Neural crest cell (in vitro differentiated cells): ENCODE results near the gene CLDN11. TPM values are rescaled to one million over a fixed set of nuclear protein-coding genes. Genes with fewer than 3 reads are reported as not detected.

Source experiments
- DNase-seq: peaks from one replicate; pipeline ENCODE4 v3.0.0; 2021; ENCODE audit warnings: low read depth, mixed read lengths, low spot score
- H3K27ac Mint-ChIP-seq: one replicate; pipeline ENCODE4 v1.8.0; 2021; ENCODE audit warnings: mild to moderate bottlenecking, mixed read lengths; ENCODE audit not compliant: unreplicated experiment
- H3K27me3 Mint-ChIP-seq: 2 replicates; pipeline ENCODE4 v1.8.0; 2021; ENCODE audit warnings: low read depth, mild to moderate bottlenecking, mixed read lengths
- H3K36me3 Mint-ChIP-seq: 2 replicates; pipeline ENCODE4 v1.8.0; 2021; ENCODE audit warnings: low read depth, mild to moderate bottlenecking, mixed read lengths
- H3K4me1 Mint-ChIP-seq: 2 replicates; pipeline ENCODE4 v1.8.0; 2021; ENCODE audit warnings: mixed read lengths
- H3K4me3 Mint-ChIP-seq: one replicate; pipeline ENCODE4 v1.8.0; 2021; ENCODE audit warnings: mild to moderate bottlenecking, mixed read lengths
- H3K9me3 Mint-ChIP-seq: 2 replicates; pipeline ENCODE4 v1.8.0; 2021; ENCODE audit warnings: mixed read lengths
- total RNA-seq: library from RNA; stranded (reverse); gene quantifications from 2 replicates; pipeline ENCODE4 v1.2.1, GENCODE V29; 2021
- TF ChIP-seq, protein P1 (sequence below): fragments of 200-600 bp; sonication (generic); conservative IDR thresholded peaks from 2 replicates; pipeline ENCODE4 v1.5.0; 2021; ENCODE audit warnings: antibody characterized with exemption, mild to moderate bottlenecking

The CLDN11 gene
- total RNA-seq, 1 donor from 2014 or later = 2.0 TPM

DNA sequence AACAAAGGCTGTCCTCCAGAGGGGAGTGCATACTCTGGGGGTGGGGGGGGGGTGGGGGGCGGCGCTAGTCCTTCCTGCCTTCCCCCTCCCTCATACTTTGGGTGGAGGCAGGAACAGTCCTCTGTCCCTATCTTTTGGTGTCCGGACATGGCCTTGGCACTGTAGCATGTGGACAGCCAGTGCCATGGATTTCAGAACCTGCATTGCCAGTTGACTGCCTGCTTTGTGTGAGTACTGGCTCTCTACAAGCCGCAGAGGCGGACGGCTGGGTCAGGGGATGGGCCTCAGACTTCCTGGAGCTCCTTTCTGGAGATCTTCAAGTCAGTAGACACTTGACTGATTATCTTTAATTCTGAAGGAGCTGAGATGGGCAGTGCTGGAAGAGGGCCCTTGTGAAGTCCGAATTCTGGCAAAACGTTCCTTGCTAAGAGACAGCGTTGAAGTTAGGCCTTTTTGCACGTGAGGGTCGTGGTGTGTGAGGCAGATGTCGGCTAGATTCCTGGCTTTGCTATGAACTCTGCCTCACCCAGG lies 2.5 kb downstream of the CLDN11 start:
- Mint-ChIP-seq H3K27ac (no peak overlapping the region), H3K36me3 (no peaks in the 10 kb centered on the region), H3K4me1 (peaks cover 30% of the 10 kb centered on the region), H3K4me3 (no peak overlapping the region), H3K9me3 (no peaks in the 10 kb centered on the region), H3K27me3 (peaks cover 40% of the 10 kb centered on the region)
- no peak for DNase-seq
- TF ChIP-seq, protein P1, sequence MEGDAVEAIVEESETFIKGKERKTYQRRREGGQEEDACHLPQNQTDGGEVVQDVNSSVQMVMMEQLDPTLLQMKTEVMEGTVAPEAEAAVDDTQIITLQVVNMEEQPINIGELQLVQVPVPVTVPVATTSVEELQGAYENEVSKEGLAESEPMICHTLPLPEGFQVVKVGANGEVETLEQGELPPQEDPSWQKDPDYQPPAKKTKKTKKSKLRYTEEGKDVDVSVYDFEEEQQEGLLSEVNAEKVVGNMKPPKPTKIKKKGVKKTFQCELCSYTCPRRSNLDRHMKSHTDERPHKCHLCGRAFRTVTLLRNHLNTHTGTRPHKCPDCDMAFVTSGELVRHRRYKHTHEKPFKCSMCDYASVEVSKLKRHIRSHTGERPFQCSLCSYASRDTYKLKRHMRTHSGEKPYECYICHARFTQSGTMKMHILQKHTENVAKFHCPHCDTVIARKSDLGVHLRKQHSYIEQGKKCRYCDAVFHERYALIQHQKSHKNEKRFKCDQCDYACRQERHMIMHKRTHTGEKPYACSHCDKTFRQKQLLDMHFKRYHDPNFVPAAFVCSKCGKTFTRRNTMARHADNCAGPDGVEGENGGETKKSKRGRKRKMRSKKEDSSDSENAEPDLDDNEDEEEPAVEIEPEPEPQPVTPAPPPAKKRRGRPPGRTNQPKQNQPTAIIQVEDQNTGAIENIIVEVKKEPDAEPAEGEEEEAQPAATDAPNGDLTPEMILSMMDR = no peak

DNA sequence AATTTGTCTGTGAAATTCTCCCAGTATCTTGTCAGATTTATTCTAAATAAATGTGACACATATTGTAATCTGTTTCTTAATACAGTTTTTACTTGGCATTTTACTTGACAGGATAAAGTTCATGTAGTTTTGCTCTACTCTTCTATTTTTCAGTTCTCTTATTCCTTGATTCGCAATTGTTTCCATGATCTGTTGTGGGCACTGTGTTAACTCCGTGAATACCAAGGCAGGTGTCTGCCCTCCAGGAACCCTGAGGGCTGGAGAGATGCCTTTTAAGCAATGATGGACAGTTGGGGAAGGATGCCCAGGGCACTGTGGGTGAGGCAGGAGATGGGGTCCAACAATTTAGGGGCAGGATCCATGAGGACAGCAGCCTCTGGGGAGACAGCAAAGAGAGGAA lies 3.1 kb downstream of the CLDN11 start:
- Mint-ChIP-seq H3K27ac (no peak overlapping the region), H3K9me3 (no peaks in the 10 kb centered on the region), H3K27me3 (peaks cover 37% of the 10 kb centered on the region), H3K4me3 (no peak overlapping the region), H3K36me3 (no peaks in the 10 kb centered on the region), H3K4me1 (peaks cover 34% of the 10 kb centered on the region)
- TF ChIP-seq, protein P1 = no peak
- DNase-seq = no peak

DNA sequence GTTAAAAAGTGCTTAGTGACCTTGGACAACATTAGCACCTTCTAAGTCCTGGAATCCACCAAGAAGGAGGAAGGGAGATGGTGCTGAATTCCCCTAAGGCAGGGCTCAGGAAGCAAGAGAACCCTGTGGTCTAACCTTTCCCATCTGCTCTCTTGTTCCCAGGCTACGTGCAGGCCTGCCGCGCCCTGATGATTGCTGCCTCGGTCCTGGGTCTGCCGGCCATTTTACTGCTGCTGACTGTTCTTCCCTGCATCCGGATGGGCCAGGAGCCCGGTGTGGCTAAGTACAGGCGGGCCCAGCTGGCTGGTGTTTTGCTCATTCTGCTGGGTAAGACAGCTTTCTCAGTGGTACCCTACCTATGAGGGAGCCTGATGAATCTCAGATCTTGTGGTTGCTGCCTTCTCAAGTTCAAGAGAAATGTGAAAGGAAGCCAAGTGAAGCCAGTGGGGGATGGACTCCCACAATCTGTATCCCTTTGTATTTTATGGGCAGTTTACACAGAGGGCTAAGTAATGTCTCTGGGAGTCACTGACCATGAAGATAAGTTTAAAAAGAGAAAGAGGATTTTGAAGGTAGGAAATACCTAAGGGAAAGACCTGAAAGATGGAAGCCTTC lies 4.4 kb downstream of the CLDN11 start:
- peaks cover 26% of the 10 kb centered on the region for H3K27me3 Mint-ChIP-seq
- peaks cover 35% of the 10 kb centered on the region for H3K4me1 Mint-ChIP-seq
- no peak overlapping the region for H3K4me3 Mint-ChIP-seq
- no peaks in the 10 kb centered on the region for H3K36me3 Mint-ChIP-seq
- no peak overlapping the region for H3K27ac Mint-ChIP-seq
- no peak for DNase-seq
- H3K9me3 Mint-ChIP-seq = no peaks in the 10 kb centered on the region
- TF ChIP-seq, protein P1 = no peak

DNA sequence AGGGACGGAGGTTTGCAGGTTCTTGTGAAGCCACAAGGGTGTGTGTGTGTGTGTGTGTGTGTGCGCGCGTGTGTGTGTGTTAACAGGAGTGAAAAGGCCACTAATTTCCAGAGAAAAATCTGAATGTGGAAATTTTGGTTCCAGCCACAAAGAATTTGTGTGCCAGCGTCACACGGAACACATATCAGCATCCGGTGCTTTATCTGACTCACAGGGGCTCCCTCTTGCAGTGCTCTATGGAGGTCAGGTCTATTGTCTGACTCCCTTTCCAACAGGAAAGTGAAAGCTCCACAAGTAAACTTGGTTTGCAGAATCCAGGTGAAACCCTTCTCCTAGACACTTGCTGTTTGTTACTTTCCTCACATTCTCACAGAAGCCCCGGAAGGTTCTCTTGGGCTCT lies 6.2 kb downstream of the CLDN11 start:
- TF ChIP-seq, protein P1 = no peak
- no peak overlapping the region for H3K27ac Mint-ChIP-seq
- no peak overlapping the region for H3K4me3 Mint-ChIP-seq
- H3K9me3 Mint-ChIP-seq = no peaks in the 10 kb centered on the region
- no peak for DNase-seq
- no peaks in the 10 kb centered on the region for H3K36me3 Mint-ChIP-seq
- peaks cover 47% of the 10 kb centered on the region for H3K4me1 Mint-ChIP-seq
- H3K27me3 Mint-ChIP-seq = peaks cover 12% of the 10 kb centered on the region

DNA sequence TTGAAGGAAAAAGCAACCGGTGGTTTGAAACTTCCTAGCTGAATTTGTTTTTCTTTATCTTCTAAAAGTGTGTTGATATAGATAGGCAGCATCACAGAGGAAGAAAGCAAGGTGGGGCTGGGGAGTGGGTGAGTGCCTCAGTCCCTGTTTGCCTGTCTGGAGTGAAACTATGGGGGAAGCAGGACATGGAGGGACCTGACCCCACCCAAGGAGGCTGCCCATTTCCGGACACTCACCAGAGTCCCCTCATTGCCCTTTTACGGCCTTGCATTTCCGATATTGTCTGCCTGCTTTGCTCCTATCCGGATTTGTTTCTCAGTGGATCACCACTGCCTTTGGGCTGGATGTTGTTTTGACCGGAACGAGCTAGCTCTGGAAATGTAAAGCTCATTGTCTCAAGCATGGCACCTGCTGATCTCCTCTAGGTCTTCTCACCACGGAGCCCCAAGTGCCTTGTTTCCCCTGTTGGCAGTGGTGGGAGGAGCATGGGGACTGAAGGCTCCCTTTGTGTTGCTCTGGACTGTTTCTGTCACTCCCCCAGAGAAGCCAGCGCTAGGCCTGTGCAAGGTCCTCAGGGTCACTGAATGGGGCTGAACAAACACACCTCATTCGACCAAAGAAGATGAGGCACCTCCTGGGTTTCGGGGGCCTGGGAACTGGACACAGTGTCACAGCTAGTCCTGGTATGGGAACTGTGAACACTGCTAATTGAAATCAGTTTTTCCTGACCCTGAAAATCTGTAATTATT lies 7.0 kb downstream of the CLDN11 start:
- Mint-ChIP-seq H3K36me3 (no peaks in the 10 kb centered on the region), H3K27ac (peak overlapping the region; percentile 98), H3K4me3 (peak overlapping the region; percentile 61), H3K4me1 (peaks cover 41% of the 10 kb centered on the region), H3K27me3 (peaks cover 4% of the 10 kb centered on the region), H3K9me3 (no peaks in the 10 kb centered on the region)
- DNase-seq = peak; percentile 50
- TF ChIP-seq, protein P1 = no peak
